H9 (cell line): ENCODE data around the gene SLC12A6. TPM values are rescaled to one million over a fixed set of nuclear protein-coding genes. Genes with fewer than 3 reads are reported as not detected.

Experiments
- DNase-seq: peaks from one replicate; pipeline ENCODE4 v3.0.0-alpha.2; 2017
- H2AFZ ChIP-seq: one replicate; pipeline ENCODE4 v1.6.1; 2013; ENCODE audit warnings: mild to moderate bottlenecking, low read length, control low read depth, moderate library complexity
- H2AK5ac ChIP-seq: 2 replicates; pipeline ENCODE4 v1.6.1; 2013; ENCODE audit warnings: low read length, control low read depth, mixed read lengths; ENCODE audit not compliant: insufficient read length
- H2BK120ac ChIP-seq: one replicate; pipeline ENCODE4 v1.6.1; 2013; ENCODE audit warnings: low read depth, mild to moderate bottlenecking, low read length, control low read depth, inconsistent platforms; ENCODE audit not compliant: poor library complexity, severe bottlenecking
- H2BK12ac ChIP-seq: 2 replicates; pipeline ENCODE4 v1.6.1; 2013; ENCODE audit warnings: low read length, control low read depth, mixed read lengths, low read depth; ENCODE audit not compliant: insufficient read length
- H2BK15ac ChIP-seq: 2 replicates; pipeline ENCODE4 v1.6.1; 2013; ENCODE audit warnings: low read depth, low read length, control low read depth
- H2BK20ac ChIP-seq: one replicate; pipeline ENCODE4 v1.6.1; 2013; ENCODE audit warnings: low read depth, mild to moderate bottlenecking, low read length, control low read depth, inconsistent platforms; ENCODE audit not compliant: poor library complexity, severe bottlenecking
- H2BK5ac ChIP-seq: 2 replicates; pipeline ENCODE4 v1.6.1; 2013; ENCODE audit warnings: low read length, control low read depth, mixed read lengths; ENCODE audit not compliant: insufficient read length
- H3K14ac ChIP-seq: 2 replicates; pipeline ENCODE4 v1.6.1; 2013; ENCODE audit warnings: low read length, control low read depth; ENCODE audit not compliant: insufficient read depth
- H3K18ac ChIP-seq: 2 replicates; pipeline ENCODE4 v1.6.1; 2013; ENCODE audit warnings: low read depth, mild to moderate bottlenecking, mixed read lengths, low read length, control low read depth; ENCODE audit not compliant: insufficient read length
- H3K23ac ChIP-seq: 2 replicates; pipeline ENCODE4 v1.6.1; 2013; ENCODE audit warnings: low read length, control low read depth, mixed read lengths, low read depth; ENCODE audit not compliant: insufficient read length
- H3K23me2 ChIP-seq: 2 replicates; pipeline ENCODE4 v1.6.1; 2013; ENCODE audit warnings: low read depth, mild to moderate bottlenecking, mixed read lengths, low read length, control low read depth; ENCODE audit not compliant: insufficient read length, poor library complexity, severe bottlenecking
- H3K27ac ChIP-seq: 2 replicates; pipeline ENCODE4 v1.5.1; 2013; ENCODE audit warnings: low read length, control low read depth, mixed read lengths, low read depth; ENCODE audit not compliant: insufficient read length
- H3K27me3 ChIP-seq: 2 replicates; pipeline ENCODE4 v1.6.1; 2013; ENCODE audit warnings: low read length, control low read depth, inconsistent platforms; ENCODE audit not compliant: insufficient read depth
- H3K4ac ChIP-seq: 2 replicates; pipeline ENCODE4 v1.6.1; 2013; ENCODE audit warnings: low read depth, mild to moderate bottlenecking, control low read depth, inconsistent platforms, low read length, moderate library complexity
- H3K4me1 ChIP-seq: 2 replicates; pipeline ENCODE4 v1.6.1; 2013; ENCODE audit warnings: low read length, control low read depth, inconsistent platforms; ENCODE audit not compliant: insufficient read depth
- H3K4me2 ChIP-seq: 2 replicates; pipeline ENCODE4 v1.6.1; 2013; ENCODE audit warnings: low read length, control low read depth, mixed read lengths; ENCODE audit not compliant: insufficient read length, insufficient read depth
- H3K56ac ChIP-seq: 2 replicates; pipeline ENCODE4 v1.6.1; 2013; ENCODE audit warnings: low read depth, mild to moderate bottlenecking, mixed read lengths, low read length, control low read depth; ENCODE audit not compliant: insufficient read length
- H3K79me1 ChIP-seq: 2 replicates; pipeline ENCODE4 v1.6.1; 2013; ENCODE audit warnings: low read depth, mild to moderate bottlenecking, moderate library complexity, low read length, control low read depth, inconsistent platforms; ENCODE audit not compliant: insufficient read depth, poor library complexity, severe bottlenecking
- H3K79me2 ChIP-seq: 2 replicates; pipeline ENCODE4 v1.6.1; 2013; ENCODE audit warnings: low read length, control low read depth, inconsistent platforms; ENCODE audit not compliant: insufficient read depth
- H3K9ac ChIP-seq: 2 replicates; pipeline ENCODE4 v1.6.1; 2013; ENCODE audit warnings: low read length, control low read depth, mixed read lengths; ENCODE audit not compliant: insufficient read length; ENCODE audit errors: extremely low read depth
- H3K9me3 ChIP-seq: one replicate; pipeline ENCODE4 v1.6.1; 2013; ENCODE audit warnings: low read depth, low read length, inconsistent platforms; ENCODE audit not compliant: control insufficient read depth
- H3T11ph ChIP-seq: one replicate; pipeline ENCODE4 v1.6.1; 2013; ENCODE audit warnings: mild to moderate bottlenecking, low read length, control low read depth, inconsistent platforms
- H4K20me1 ChIP-seq: one replicate; pipeline ENCODE4 v1.6.1; 2013; ENCODE audit not compliant: control insufficient read depth, insufficient read length, insufficient read depth
- H4K5ac ChIP-seq: 2 replicates; pipeline ENCODE4 v1.6.1; 2013; ENCODE audit warnings: low read depth, mild to moderate bottlenecking, mixed read lengths, low read length, control low read depth; ENCODE audit not compliant: insufficient read length
- H4K8ac ChIP-seq: replicated peaks from 2 replicates; pipeline ENCODE4 v1.6.1; 2013; ENCODE audit warnings: low read length, control low read depth, mixed read lengths, low read depth; ENCODE audit not compliant: insufficient read length
- H4K91ac ChIP-seq: 2 replicates; pipeline ENCODE4 v1.6.1; 2013; ENCODE audit warnings: low read depth, mild to moderate bottlenecking, moderate library complexity, mixed read lengths, low read length, control low read depth; ENCODE audit not compliant: insufficient read length
- H3K27ac Mint-ChIP-seq, 3 experiments: 2 replicates in 2 of 3; 3 replicates in 1 of 3; pipeline ENCODE4 v1.8.0; 2020 to 2021; ENCODE audit warnings: mixed read lengths in 3 of 3, mild to moderate bottlenecking in 1 of 3, moderate library complexity in 1 of 3
- H3K27me3 Mint-ChIP-seq: 2 replicates; pipeline ENCODE4 v1.8.0; 2021; ENCODE audit warnings: low read depth, mild to moderate bottlenecking, moderate library complexity, mixed read lengths
- H3K36me3 Mint-ChIP-seq, 3 experiments: 2 replicates in 2 of 3; 3 replicates in 1 of 3; pipeline ENCODE4 v1.8.0; 2020 to 2021; ENCODE audit warnings: low read depth in 3 of 3, mixed read lengths in 3 of 3; ENCODE audit not compliant: insufficient read depth in 1 of 3
- H3K4me1 Mint-ChIP-seq, 2 experiments: 2 replicates each; pipeline ENCODE4 v1.8.0; 2020; ENCODE audit warnings: mixed read lengths in 2 of 2
- H3K4me3 Mint-ChIP-seq, 2 experiments: 2 replicates in 1 of 2; 3 replicates in 1 of 2; pipeline ENCODE4 v1.8.0; 2020 to 2021; ENCODE audit warnings: mild to moderate bottlenecking in 2 of 2, mixed read lengths in 2 of 2, moderate library complexity in 1 of 2
- H3K9me3 Mint-ChIP-seq, 2 experiments: 2 replicates in 1 of 2; 3 replicates in 1 of 2; pipeline ENCODE4 v1.8.0; 2020; ENCODE audit warnings: mild to moderate bottlenecking in 2 of 2, mixed read lengths in 2 of 2, moderate library complexity in 1 of 2
- WGBS: extraction: QIAGEN DNeasy Blood & Tissue Kit; methylation state at CpG from one replicate; pipeline ENCODE4 v1.1.7; 2013; ENCODE audit warnings: missing lambda C conversion rate, low lambda C conversion rate, mixed read lengths; ENCODE audit not compliant: insufficient read length; ENCODE audit errors: extremely low coverage; 5-methylcytosine and 5-hydroxymethylcytosine counted together
- total RNA-seq: library from RNA; stranded (reverse); gene quantifications from 2 replicates; pipeline ENCODE4 v1.2.1, GENCODE V29; 2021
- TF ChIP-seq, protein P1 (sequence below): fragments of 200-600 bp; sonication (generic); conservative IDR thresholded peaks from 3 replicates; pipeline ENCODE4 v1.8.0; 2021; ENCODE audit warnings: antibody characterized with exemption, mild to moderate bottlenecking

Gene SLC12A6
- total RNA-seq, 1 experiment from 2014 or later, result 11.1 TPM

DNA sequence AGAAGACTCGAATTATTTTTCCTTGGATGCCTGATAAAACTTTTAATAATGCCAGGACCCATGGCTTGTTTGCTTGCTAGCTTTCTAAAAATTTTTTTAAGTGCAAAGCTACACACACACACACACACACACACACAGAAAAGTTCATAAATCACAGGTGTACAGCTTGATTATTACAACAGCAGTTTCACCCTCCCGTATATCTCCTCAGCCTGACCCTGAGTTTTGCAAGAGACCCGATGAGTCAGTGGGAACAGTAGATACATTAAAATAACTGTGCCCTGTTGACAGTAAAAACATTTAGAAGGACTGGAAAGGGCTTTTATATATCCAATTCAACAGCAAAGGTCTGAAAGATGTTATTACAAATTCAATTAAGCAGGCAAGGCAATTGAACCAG, 66.1 kb downstream of the SLC12A6 start:
- WGBS, result no CpG with 5 or more reads among the region's 3 CpGs
- no peak overlapping the region for H2BK120ac ChIP-seq
- H3K36me3 Mint-ChIP-seq, result peaks cover 0 to 3% (median 0%) of the 10 kb centered on the region in 3 experiments; a peak in 1 of 7 replicates
- no peak overlapping the region for H3K27ac Mint-ChIP-seq
- no peak overlapping the region for H2BK20ac ChIP-seq
- no peak overlapping the region for H3K56ac ChIP-seq
- H3T11ph ChIP-seq, result no peak overlapping the region
- H4K91ac ChIP-seq, result no peak overlapping the region
- no peaks in the 10 kb centered on the region; a peak in 1 of 5 replicates for H3K9me3 Mint-ChIP-seq
- no peak for DNase-seq
- no peak overlapping the region for H2BK5ac ChIP-seq
- no peak overlapping the region for H3K4me2 ChIP-seq
- no peak overlapping the region for H4K5ac ChIP-seq
- no peak overlapping the region for H3K27ac ChIP-seq
- no peak overlapping the region for H3K4ac ChIP-seq
- H3K9ac ChIP-seq, result no peak overlapping the region
- H3K79me2 ChIP-seq, result no peaks in the 10 kb centered on the region
- no peaks in the 10 kb centered on the region for H3K9me3 ChIP-seq
- no peak overlapping the region for H4K8ac ChIP-seq
- no peaks in the 10 kb centered on the region for H4K20me1 ChIP-seq
- no peak overlapping the region for H3K18ac ChIP-seq
- no peak overlapping the region for H3K4me3 Mint-ChIP-seq
- H3K14ac ChIP-seq, result no peak overlapping the region
- no peak overlapping the region for H3K23ac ChIP-seq
- H3K4me1 ChIP-seq, result no peaks in the 10 kb centered on the region
- H3K23me2 ChIP-seq, result no peaks in the 10 kb centered on the region
- TF ChIP-seq, protein P1, sequence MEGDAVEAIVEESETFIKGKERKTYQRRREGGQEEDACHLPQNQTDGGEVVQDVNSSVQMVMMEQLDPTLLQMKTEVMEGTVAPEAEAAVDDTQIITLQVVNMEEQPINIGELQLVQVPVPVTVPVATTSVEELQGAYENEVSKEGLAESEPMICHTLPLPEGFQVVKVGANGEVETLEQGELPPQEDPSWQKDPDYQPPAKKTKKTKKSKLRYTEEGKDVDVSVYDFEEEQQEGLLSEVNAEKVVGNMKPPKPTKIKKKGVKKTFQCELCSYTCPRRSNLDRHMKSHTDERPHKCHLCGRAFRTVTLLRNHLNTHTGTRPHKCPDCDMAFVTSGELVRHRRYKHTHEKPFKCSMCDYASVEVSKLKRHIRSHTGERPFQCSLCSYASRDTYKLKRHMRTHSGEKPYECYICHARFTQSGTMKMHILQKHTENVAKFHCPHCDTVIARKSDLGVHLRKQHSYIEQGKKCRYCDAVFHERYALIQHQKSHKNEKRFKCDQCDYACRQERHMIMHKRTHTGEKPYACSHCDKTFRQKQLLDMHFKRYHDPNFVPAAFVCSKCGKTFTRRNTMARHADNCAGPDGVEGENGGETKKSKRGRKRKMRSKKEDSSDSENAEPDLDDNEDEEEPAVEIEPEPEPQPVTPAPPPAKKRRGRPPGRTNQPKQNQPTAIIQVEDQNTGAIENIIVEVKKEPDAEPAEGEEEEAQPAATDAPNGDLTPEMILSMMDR, result no peak
- no peak overlapping the region for H2BK12ac ChIP-seq
- H3K79me1 ChIP-seq, result no peaks in the 10 kb centered on the region
- H2BK15ac ChIP-seq, result no peak overlapping the region
- H3K27me3 ChIP-seq, result no peaks in the 10 kb centered on the region
- no peak overlapping the region for H2AK5ac ChIP-seq
- H3K27me3 Mint-ChIP-seq, result no peaks in the 10 kb centered on the region
- no peak overlapping the region for H2AFZ ChIP-seq
- no peaks in the 10 kb centered on the region for H3K4me1 Mint-ChIP-seq
